NCI-H1048 (cell line): Measurements from ENCODE around the gene ILF3.
"Not testable (repeated sequence)": the region's sequence is repeated elsewhere in the genome, so short reads cannot be mapped to it uniquely, and the experiment has no call there.

Experiments
- DNase-seq: peaks from one replicate; lab custom pipeline; 2025; lab: John Stamatoyannopoulos, UW

ILF3 gene

GRCh38 chr19:10675214-10675613, 21.1 kb downstream of the ILF3 start:
- DNase-seq: not testable (repeated sequence)

DNA sequence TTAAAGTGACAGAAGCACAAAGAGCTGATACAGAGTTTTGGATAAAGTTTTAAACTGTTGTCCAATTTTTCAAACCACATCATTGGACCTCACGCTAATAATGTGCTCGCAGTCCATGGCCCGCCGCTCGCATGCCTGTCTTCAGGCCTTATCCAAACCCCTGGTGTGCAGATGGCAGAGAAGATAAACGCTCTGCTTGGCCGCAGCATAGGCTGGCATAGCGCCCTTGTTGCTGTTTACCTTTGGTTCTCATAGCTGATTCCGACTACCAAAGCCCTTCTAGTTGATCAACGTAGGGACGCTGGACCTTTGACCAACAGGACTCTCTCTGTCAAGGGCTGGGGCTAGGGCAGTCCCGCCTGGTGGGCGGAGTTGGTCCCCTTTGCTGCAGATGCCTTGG, 23.6 kb downstream of the ILF3 start:
- DNase-seq: no peak

DNA sequence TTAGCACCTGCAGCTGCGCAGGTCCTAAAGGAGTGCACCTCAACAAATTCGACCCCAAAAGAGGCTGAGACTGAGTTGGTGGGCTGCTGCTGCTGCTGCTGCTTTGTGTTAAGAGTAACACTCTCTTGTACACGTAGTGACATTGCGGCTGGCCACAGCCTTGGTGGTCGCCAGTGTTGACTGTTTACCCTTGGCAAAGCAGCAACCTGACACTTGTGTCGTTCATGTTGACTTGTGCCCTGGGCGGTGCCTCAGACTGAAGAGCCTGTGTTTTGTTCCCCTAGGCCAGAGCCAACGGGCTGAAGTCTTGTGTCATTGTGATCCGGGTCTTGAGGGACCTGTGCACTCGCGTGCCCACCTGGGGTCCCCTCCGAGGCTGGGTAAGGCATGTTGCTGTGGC, 24.7 kb downstream of the ILF3 start:
- DNase-seq: no peak

- no peak for DNase-seq
These were observed 25.6 kb downstream of the ILF3 start for GRCh38 chr19:10679743-10680142.

GRCh38 chr19:10680545-10681135, 26.5 kb downstream of the ILF3 start:
- DNase-seq: no peak

- DNase-seq: no peak
These were observed 27.5 kb downstream of the ILF3 start for GRCh38 chr19:10681658-10682057.

DNA sequence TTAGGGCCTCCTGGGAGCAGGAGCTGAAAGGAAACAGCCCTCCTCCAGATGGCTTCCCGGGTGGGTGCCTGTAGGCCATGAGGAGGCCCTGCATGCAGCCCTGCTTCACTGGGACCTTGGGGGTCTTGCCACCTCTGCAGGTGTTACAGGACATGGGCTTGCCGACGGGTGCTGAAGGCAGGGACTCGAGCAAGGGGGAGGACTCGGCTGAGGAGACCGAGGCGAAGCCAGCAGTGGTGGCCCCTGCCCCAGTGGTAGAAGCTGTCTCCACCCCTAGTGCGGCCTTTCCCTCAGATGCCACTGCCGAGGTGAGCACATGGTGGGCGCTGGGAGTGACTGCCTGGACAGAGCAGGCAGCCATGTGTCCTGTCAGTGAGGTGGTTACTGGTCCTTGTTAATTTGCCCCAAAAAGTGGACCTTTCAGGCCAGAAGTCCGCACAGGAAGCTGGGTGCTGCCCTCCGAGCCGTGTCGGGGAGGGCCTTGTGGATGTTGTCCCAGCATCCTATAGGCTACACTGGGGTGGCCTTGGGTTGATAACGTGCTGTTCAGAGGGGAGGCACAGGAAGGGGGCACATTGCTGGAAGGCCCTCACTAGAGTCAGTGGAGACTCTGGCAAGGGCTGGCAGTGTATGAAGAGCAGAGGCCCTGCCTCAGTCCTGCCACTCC, 28.4 kb downstream of the ILF3 start:
- no peak for DNase-seq

DNA sequence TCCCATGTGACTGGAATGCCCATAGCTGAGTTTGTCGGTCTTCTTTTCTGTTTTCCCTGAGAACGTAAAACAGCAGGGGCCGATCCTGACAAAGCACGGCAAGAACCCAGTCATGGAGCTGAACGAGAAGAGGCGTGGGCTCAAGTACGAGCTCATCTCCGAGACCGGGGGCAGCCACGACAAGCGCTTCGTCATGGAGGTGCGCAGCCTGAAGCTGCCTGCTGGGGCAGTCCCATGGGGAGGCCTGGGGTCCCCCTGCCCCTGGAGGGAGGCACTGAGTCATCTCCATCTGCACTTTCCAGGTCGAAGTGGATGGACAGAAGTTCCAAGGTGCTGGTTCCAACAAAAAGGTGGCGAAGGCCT, 28.9 kb downstream of the ILF3 start:
- DNase-seq: no peak

- DNase-seq: no peak
These were observed 29.4 kb downstream of the ILF3 start for GRCh38 chr19:10683582-10683981.

DNA sequence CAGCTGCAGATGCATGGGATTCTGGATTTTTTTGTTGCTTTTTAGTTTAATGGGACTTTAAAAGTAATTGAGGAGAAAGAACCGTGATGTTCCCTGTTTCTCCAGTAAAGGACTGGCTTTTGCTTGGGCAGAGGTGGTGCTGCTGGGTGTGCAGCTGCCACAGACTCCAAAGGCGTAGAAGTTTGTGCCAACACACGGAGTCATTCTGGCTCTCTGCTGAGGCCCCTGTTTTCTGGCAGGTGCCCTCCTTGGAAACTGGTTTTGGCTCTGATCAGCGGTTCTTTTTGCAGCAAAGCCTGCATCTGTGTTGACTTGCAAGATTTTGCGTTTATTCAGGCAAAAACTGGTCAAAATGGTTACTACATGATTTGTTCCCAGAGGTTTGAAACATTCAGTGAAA, 31.1 kb downstream of the ILF3 start:
- DNase-seq: no peak

GRCh38 chr19:10686193-10686592, 32.0 kb downstream of the ILF3 start:
- DNase-seq: no peak

DNA sequence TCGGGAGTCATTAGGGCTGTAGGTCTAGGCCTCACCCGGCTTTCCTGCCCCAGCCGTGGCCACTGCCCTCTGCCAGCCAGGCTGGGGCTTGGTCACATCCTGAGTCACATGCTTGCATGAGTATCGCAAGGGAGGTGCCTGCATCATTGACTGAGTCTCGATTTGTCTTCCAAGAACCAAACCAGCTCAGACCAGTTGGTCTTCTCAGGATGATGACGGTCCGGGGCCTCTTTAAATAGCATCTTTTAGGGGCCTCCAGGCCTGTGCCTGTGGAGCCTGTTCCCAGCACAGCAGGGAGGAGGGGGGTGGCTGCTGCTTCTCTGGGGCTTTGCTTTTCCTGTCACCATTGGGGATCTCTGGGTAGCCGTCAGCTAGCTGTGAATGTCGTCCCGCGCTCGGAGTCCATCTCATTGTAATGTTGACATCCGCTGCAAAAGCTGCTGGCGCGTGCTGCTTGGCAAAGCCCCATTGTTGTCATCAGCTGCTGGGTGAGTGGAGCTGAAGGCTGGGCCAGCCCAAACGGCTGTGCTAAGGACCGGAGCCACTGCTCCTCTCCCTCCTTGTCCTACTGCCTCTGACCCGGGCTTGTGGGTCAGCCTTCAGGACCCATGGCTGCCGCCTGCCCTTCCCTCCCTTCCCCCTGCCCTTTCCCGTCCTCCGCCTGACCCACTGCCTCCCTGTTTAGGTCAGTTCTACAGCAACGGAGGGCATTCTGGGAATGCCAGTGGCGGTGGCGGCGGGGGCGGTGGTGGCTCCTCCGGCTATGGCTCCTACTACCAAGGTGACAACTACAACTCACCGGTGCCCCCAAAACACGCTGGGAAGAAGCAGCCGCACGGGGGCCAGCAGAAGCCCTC, 32.7 kb downstream of the ILF3 start:
- no peak for DNase-seq

GRCh38 chr19:10687518-10688288, 33.6 kb downstream of the ILF3 start:
- no peak for DNase-seq

DNA sequence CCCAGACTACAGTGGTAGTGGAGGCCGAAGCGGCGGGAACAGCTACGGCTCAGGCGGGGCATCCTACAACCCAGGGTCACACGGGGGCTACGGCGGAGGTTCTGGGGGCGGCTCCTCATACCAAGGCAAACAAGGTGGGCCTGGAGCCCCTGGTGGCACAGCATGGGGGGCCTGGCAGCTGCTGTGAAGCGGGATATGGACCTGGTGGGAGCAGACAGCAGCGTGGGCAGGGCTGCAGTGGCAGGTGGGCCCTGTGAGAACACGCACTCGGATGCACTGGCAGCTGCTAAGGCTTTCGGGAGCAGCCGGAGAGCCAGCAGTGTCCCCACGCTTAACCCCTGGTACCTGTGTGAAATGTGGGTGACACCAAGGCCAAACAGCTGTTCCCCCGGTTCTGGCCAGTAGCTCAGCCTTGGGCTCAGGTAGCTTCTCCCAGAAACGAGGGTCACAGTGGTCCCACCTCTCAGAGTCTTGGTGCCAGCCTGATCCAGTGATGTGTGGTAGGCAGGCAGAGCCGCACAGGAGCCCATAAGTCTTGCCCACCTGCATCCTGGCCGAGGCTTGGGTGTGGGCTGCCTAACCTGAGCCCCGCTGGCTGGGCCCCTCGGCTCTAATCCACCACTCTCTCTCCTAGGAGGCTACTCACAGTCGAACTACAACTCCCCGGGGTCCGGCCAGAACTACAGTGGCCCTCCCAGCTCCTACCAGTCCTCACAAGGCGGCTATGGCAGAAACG, 34.6 kb downstream of the ILF3 start:
- DNase-seq: no peak

- no peak for DNase-seq
These were observed 36.2 kb downstream of the ILF3 start for GRCh38 chr19:10690341-10690781.

- DNase-seq: no peak
These were observed 37.2 kb downstream of the ILF3 start for GRCh38 chr19:10691178-10691881.

- DNase-seq: no peak
These were observed 37.7 kb downstream of the ILF3 start for GRCh38 chr19:10691883-10692282.

GRCh38 chr19:10692673-10693264, 38.6 kb downstream of the ILF3 start:
- no peak for DNase-seq

DNA sequence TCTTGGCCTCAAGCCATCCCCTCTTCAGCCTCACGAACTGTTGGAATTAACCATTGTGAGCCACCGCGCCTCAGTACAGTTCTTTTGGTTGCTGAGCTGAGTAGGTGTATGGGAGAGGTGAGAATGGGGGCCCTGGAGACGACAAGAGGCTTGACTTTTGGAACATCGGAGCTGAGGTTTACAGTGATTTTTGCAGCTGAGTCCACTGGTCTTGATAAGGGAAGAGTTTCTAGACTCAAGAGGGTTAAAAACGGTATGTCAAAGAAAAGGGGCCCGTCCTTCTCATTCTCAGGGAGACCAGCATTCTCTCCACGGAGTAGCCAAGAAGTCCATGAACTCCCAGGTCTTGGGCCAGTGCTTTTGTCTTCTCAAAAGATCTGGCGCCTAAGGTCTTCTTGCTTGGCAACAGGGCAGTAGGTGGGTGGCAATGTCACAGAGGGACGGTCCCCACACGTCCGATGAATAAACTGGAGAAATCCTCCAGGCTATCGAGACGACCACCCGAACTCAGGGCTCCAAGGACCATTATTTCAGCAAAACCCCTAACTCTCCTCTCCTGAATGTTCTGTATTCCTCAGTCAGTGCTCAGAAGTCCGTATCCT, 40.7 kb downstream of the ILF3 start:
- no peak for DNase-seq
